K562 (cell line): Measurements from ENCODE around the gene HOXB5. TPM values are rescaled to one million over a fixed set of nuclear protein-coding genes. Genes with fewer than 3 reads are reported as not detected.
A peak's percentile ranks its signal among the peaks of the same experiment; 100 is the strongest.

Source experiments
- ARID1B ChIP-seq: fragments of 450-650 bp; IDR thresholded peaks from 2 replicates; pipeline ENCODE4 v1.6.1; 2016; ENCODE audit warnings: antibody characterized with exemption, mild to moderate bottlenecking, inconsistent platforms
- ELF2 ChIP-seq: fragments of 250-450 bp; sonication (Bioruptor Pico); IDR thresholded peaks from 2 replicates; pipeline ENCODE4 v1.5.0; 2021; ENCODE audit warnings: mild to moderate bottlenecking
- FOXA3 ChIP-seq, 2 experiments: fragments of 450-650 bp in 1 of 2; sonication (generic) in 1 of 2; formaldehyde crosslinking; IDR thresholded peaks in 1 of 2; conservative IDR thresholded peaks in 1 of 2; 2 replicates each; pipeline versions ENCODE4 v1.4.0 to v1.8.0; 2020 to 2022; ENCODE audit warnings: mild to moderate bottlenecking in 2 of 2, missing genetic modification reagents in 1 of 2
- HNRNPK ChIP-seq: fragments of 200-400 bp; formaldehyde crosslinking; IDR thresholded peaks from one replicate; pipeline ENCODE4 v1.6.1; 2018; ENCODE audit warnings: mild to moderate bottlenecking, low read depth, low read length; ENCODE audit not compliant: poor library complexity, severe bottlenecking
- NONO ChIP-seq, 2 experiments: fragments of 200-400 bp in 1 of 2; fragments of 450-650 bp in 1 of 2; formaldehyde crosslinking in 1 of 2; IDR thresholded peaks; 2 replicates each; pipeline ENCODE4 v1.6.1; 2017; ENCODE audit warnings: low read depth in 2 of 2, mild to moderate bottlenecking in 2 of 2, moderate library complexity in 2 of 2, low read length in 1 of 2
- POLR2G ChIP-seq: fragments of 200-400 bp; formaldehyde crosslinking; IDR thresholded peaks from 2 replicates; pipeline ENCODE4 v1.6.1; 2017; ENCODE audit warnings: low read depth, mild to moderate bottlenecking, antibody characterized with exemption, low read length, moderate library complexity
- PTRF ChIP-seq: fragments of 450-650 bp; IDR thresholded peaks from 2 replicates; pipeline ENCODE4 v1.6.1; 2016; ENCODE audit warnings: mild to moderate bottlenecking, missing genetic modification characterization, missing compliant biosample characterization
- RBM34 ChIP-seq: fragments of 200-400 bp; formaldehyde crosslinking; IDR thresholded peaks from 2 replicates; pipeline ENCODE4 v1.6.1; 2018; ENCODE audit warnings: low read length, borderline replicate concordance; ENCODE audit not compliant: insufficient read depth
- SMARCB1 ChIP-seq: IDR thresholded peaks from 2 replicates; pipeline ENCODE4 v1.6.1; 2011; ENCODE audit warnings: improper control_type of control experiment, low read depth; ENCODE audit not compliant: insufficient read length
- SMARCE1 ChIP-seq: fragments of 450-650 bp; IDR thresholded peaks from 2 replicates; pipeline ENCODE4 v1.7.1; 2016; ENCODE audit warnings: mild to moderate bottlenecking
- TOE1 ChIP-seq, 2 experiments: fragments of 450-650 bp in 1 of 2; sonication (generic) in 1 of 2; formaldehyde crosslinking in 1 of 2; IDR thresholded peaks; 2 replicates each; pipeline versions ENCODE4 v1.7.1 to v1.8.0; 2016 to 2022; ENCODE audit warnings: borderline replicate concordance in 2 of 2, mild to moderate bottlenecking in 2 of 2, antibody characterized with exemption in 1 of 2, inconsistent platforms in 1 of 2, low read depth in 1 of 2, missing genetic modification reagents in 1 of 2, moderate library complexity in 1 of 2
- ZFPM2 ChIP-seq: fragments of 250-450 bp; sonication (Bioruptor Pico); IDR thresholded peaks from 2 replicates; pipeline ENCODE4 v1.5.1; 2022; ENCODE audit warnings: mild to moderate bottlenecking
- ZNF232 ChIP-seq: sonication (generic); formaldehyde crosslinking; IDR thresholded peaks from 2 replicates; pipeline ENCODE4 v1.8.0; 2022; ENCODE audit warnings: mild to moderate bottlenecking, missing genetic modification reagents
- ZNF347 ChIP-seq: fragments of 450-650 bp; formaldehyde crosslinking; IDR thresholded peaks from 2 replicates; pipeline ENCODE4 v1.4.0; 2020; ENCODE audit warnings: low read depth, mild to moderate bottlenecking, moderate library complexity
- ZNF354B ChIP-seq: fragments of 250-450 bp; sonication (Bioruptor Pico); IDR thresholded peaks from 2 replicates; pipeline ENCODE4 v1.4.0; 2020
- ZSCAN32 ChIP-seq: fragments of 450-650 bp; formaldehyde crosslinking; IDR thresholded peaks from 2 replicates; pipeline ENCODE4 v1.4.0; 2020; ENCODE audit warnings: mild to moderate bottlenecking, moderate library complexity
- polyA plus RNA-seq, 8 experiments: library from polyadenylated mRNA; depleted of rRNA in 4 of 8; stranded (reverse) in 5 of 8; unstranded in 3 of 8; fragments of >200 nt; fragmentation: Nextera tagmentation in 2 of 8; fragmentation: Illumina TruSeq in 1 of 8; extraction: Ambion mirVana in 2 of 8; extraction: Trizol in 1 of 8; gene quantifications; 2 replicates each; pipeline versions ENCODE4 v1.2.1 to v1.2.3, GENCODE V29; 2011 to 2014; ENCODE audit warnings: inconsistent platforms in 1 of 8, missing spikeins in 1 of 8
- total RNA-seq, 7 experiments: library from RNA; depleted of rRNA in 6 of 7; stranded (reverse); fragments of >200 nt in 6 of 7; fragmentation: Illumina TruSeq in 2 of 7; extraction: Trizol in 2 of 7; gene quantifications; 2 replicates each; pipeline versions ENCODE4 v1.2.1 to v1.2.3, GENCODE V29; 2011 to 2021; ENCODE audit warnings: low replicate concordance in 1 of 7
- TF ChIP-seq, protein P1 (sequence below): sonication (generic); formaldehyde crosslinking; IDR thresholded peaks from 2 replicates; pipeline ENCODE4 v1.8.0; 2022; ENCODE audit warnings: mild to moderate bottlenecking, low read depth, missing genetic modification reagents
- TF ChIP-seq, protein P2 (sequence below): fragments of 450-650 bp; formaldehyde crosslinking; IDR thresholded peaks from 2 replicates; pipeline ENCODE4 v1.4.0; 2020; ENCODE audit warnings: mild to moderate bottlenecking, moderate library complexity
- TF ChIP-seq, protein P3 (sequence below): sonication (generic); formaldehyde crosslinking; IDR thresholded peaks from 2 replicates; pipeline ENCODE4 v1.9.0; 2022; ENCODE audit warnings: mild to moderate bottlenecking, missing genetic modification reagents
- TF ChIP-seq, protein P4 (sequence below): fragments of 200-800 bp; sonication (Bioruptor generic); IDR thresholded peaks from 2 replicates; pipeline ENCODE4 v1.6.1; 2017; ENCODE audit warnings: missing genetic modification characterization, missing compliant biosample characterization

Gene HOXB5
- total and polyA plus RNA-seq, 9 of the 15 experiments (the other 6 are each of a cell fraction or from before 2014, with no cell fraction given) = 0.24 to 2.7 (median 0.65) TPM

DNA sequence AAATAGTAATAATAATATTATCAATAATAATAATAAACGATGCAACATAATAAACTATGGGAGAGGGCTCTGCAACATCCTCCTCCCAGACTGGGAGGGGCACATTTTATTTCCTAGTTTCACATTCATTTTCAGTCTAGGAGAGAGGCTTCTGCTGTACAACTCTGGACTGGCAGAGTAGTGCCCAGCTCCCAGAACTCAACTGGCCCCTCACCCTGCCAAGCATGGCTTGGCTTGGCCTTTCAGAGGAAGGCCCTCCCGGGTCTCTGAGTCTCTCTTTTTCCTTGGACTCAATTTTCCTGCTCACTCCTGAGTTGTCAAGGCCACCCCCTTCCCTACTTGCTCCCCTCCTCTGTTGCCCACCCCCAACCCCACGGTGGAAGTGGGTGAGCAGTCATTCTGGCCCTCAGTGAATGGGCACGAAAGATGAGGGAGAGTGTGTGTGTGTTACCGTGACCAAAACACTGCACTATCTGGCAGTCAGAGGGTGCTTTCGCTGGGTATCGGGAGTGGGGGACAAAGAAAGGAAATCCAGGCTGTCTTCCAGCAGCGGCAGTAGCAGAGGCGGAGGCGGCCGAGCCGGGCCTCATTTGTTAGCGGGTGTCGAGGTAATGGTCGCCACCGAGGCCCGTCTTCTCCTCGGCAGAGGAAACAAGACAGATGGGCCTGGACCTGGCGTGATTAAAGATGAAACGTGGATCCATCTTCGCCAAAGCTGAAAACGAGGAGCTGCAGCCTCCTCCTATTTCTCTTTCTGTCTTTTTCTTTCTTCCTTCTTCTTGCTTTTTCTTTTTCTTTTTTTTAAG, 17.7 kb downstream of the HOXB5 start (continued):
- TF ChIP-seq, protein P1, sequence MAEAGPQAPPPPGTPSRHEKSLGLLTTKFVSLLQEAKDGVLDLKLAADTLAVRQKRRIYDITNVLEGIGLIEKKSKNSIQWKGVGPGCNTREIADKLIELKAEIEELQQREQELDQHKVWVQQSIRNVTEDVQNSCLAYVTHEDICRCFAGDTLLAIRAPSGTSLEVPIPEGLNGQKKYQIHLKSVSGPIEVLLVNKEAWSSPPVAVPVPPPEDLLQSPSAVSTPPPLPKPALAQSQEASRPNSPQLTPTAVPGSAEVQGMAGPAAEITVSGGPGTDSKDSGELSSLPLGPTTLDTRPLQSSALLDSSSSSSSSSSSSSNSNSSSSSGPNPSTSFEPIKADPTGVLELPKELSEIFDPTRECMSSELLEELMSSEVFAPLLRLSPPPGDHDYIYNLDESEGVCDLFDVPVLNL (CRISPR knock-in tag) = no peak
- TF ChIP-seq, protein P2, sequence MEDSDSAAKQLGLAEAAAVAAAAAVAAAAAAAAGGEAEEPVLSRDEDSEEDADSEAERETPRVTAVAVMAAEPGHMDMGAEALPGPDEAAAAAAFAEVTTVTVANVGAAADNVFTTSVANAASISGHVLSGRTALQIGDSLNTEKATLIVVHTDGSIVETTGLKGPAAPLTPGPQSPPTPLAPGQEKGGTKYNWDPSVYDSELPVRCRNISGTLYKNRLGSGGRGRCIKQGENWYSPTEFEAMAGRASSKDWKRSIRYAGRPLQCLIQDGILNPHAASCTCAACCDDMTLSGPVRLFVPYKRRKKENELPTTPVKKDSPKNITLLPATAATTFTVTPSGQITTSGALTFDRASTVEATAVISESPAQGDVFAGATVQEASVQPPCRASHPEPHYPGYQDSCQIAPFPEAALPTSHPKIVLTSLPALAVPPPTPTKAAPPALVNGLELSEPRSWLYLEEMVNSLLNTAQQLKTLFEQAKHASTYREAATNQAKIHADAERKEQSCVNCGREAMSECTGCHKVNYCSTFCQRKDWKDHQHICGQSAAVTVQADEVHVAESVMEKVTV (CRISPR knock-in tag) = no peak
- no peak for TF ChIP-seq POLR2G
- no peak for TF ChIP-seq SMARCB1
- TF ChIP-seq SMARCE1 = 0 out of 2 replicates have a peak, but pooled peaks have one; percentile 11
- no peak for TF ChIP-seq ZFPM2 (CRISPR knock-in tag)
- TF ChIP-seq ELF2 (CRISPR knock-in tag) = no peak
- TF ChIP-seq ARID1B = no peak
- TF ChIP-seq, protein P3, sequence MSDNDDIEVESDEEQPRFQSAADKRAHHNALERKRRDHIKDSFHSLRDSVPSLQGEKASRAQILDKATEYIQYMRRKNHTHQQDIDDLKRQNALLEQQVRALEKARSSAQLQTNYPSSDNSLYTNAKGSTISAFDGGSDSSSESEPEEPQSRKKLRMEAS (CRISPR knock-in tag) = no peak
- TF ChIP-seq ZNF232 (CRISPR knock-in tag) = no peak
- no peak for TF ChIP-seq ZNF354B
- no peak for TF ChIP-seq ZNF347 (CRISPR knock-in tag)
- no peak for TF ChIP-seq ZSCAN32 (CRISPR knock-in tag)
- no peak for TF ChIP-seq HNRNPK
- no peak for TF ChIP-seq TOE1 (IDR thresholded peaks at IDR 0.05; ENCODE audit: borderline replicate concordance)
- no peak for TF ChIP-seq TOE1 (CRISPR knock-in tag; IDR thresholded peaks at IDR 0.05; ENCODE audit: borderline replicate concordance, low read depth)
- TF ChIP-seq, protein P4, sequence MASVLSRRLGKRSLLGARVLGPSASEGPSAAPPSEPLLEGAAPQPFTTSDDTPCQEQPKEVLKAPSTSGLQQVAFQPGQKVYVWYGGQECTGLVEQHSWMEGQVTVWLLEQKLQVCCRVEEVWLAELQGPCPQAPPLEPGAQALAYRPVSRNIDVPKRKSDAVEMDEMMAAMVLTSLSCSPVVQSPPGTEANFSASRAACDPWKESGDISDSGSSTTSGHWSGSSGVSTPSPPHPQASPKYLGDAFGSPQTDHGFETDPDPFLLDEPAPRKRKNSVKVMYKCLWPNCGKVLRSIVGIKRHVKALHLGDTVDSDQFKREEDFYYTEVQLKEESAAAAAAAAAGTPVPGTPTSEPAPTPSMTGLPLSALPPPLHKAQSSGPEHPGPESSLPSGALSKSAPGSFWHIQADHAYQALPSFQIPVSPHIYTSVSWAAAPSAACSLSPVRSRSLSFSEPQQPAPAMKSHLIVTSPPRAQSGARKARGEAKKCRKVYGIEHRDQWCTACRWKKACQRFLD (CRISPR knock-in tag) = no peak
- no peak; a peak in 1 of 4 replicates for TF ChIP-seq FOXA3 (CRISPR knock-in tag; conservative IDR thresholded peaks at IDR 0.05 in 1 of 2, IDR thresholded peaks at IDR 0.05 in 1 of 2)
- no peak for TF ChIP-seq NONO (IDR thresholded peaks at IDR 0.05; ENCODE audit: low read depth in 2 of 2, low read length in 1 of 2)
- TF ChIP-seq RBM34 = no peak
- TF ChIP-seq PTRF (tag) = no peak
